ENCODE results near the gene KCNV2.

Gene KCNV2

DNA sequence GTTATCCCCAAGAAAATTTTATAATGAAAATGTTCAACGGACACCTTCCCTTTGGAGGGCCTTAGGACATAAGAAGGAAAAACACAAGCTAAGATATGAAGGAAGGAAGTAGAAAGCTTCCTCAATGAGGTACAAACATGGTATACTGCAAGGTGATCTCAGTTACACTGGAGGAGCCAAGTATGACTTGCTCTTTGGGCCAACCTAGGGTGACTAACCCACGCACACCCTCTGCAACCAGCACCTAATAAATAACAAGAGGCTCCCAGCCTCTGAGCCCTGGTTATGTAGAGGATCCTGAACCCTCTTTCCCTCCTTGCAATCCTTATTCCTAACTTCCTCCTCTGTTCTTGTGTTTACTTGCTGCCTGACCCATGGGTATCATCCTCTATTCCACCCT is 38.3 kb upstream of the KCNV2 start:
- H2AFZ ChIP-seq (ENCODE audit: low read length) = no peak overlapping the region
- H3K9ac ChIP-seq (ENCODE audit: low read length) = no peak overlapping the region
- H3K4me1 ChIP-seq (ENCODE audit: insufficient read depth, low read length, severe bottlenecking) = no peaks in the 10 kb centered on the region
- no peaks in the 10 kb centered on the region for H3K9me3 ChIP-seq (ENCODE audit: low read length)
- H3K79me2 ChIP-seq (ENCODE audit: insufficient read depth, low read length) = no peaks in the 10 kb centered on the region
- no peaks in the 10 kb centered on the region for H4K20me1 ChIP-seq (ENCODE audit: insufficient read depth, low read length)
- H3K36me3 ChIP-seq (ENCODE audit: insufficient read depth, low read length) = no peaks in the 10 kb centered on the region
- H3F3A ChIP-seq (ENCODE audit: insufficient read depth, low read length) = no peaks in the 10 kb centered on the region
- H3K27ac ChIP-seq (ENCODE audit: low read depth, low read length, poor library complexity, severe bottlenecking) = no peak overlapping the region
- H3K4me3 ChIP-seq (ENCODE audit: low read depth, low read length, poor library complexity, severe bottlenecking) = no peak overlapping the region
- H3K4me2 ChIP-seq (ENCODE audit: low read length) = no peak overlapping the region
- no peaks in the 10 kb centered on the region for H3K27me3 ChIP-seq (ENCODE audit: insufficient read depth, low read length)
- H3K9me2 ChIP-seq (ENCODE audit: low read depth, low read length) = no peaks in the 10 kb centered on the region
- TF ChIP-seq, protein P1, sequence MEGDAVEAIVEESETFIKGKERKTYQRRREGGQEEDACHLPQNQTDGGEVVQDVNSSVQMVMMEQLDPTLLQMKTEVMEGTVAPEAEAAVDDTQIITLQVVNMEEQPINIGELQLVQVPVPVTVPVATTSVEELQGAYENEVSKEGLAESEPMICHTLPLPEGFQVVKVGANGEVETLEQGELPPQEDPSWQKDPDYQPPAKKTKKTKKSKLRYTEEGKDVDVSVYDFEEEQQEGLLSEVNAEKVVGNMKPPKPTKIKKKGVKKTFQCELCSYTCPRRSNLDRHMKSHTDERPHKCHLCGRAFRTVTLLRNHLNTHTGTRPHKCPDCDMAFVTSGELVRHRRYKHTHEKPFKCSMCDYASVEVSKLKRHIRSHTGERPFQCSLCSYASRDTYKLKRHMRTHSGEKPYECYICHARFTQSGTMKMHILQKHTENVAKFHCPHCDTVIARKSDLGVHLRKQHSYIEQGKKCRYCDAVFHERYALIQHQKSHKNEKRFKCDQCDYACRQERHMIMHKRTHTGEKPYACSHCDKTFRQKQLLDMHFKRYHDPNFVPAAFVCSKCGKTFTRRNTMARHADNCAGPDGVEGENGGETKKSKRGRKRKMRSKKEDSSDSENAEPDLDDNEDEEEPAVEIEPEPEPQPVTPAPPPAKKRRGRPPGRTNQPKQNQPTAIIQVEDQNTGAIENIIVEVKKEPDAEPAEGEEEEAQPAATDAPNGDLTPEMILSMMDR (IDR thresholded peaks at IDR 0.05; ENCODE audit: low read length) = no peak
- TF ChIP-seq EZH2 (IDR thresholded peaks at IDR 0.05; ENCODE audit: borderline replicate concordance, low read length) = no peak

DNA sequence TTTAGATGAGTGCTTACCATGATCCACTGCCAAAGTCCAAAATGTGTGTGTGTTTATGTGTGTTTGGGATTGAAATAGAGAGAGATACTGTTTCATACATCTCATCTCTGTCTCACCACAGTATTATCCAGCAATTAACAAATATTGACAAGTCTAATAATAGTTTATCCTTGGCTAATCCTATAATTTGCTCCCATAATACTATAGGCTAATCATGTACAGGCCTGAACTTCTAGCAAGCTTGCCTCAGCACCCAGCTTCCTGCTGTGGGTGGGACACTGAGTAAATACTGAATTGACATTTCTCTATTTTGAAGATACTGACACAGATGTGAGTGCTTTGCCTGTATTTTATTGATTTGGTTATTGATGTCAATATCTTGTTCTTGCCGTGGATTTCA is 35.3 kb upstream of the KCNV2 start:
- H4K20me1 ChIP-seq (ENCODE audit: insufficient read depth, low read length) = no peaks in the 10 kb centered on the region
- no peaks in the 10 kb centered on the region for H3K27me3 ChIP-seq (ENCODE audit: insufficient read depth, low read length)
- no peaks in the 10 kb centered on the region for H3F3A ChIP-seq (ENCODE audit: insufficient read depth, low read length)
- no peak overlapping the region for H2AFZ ChIP-seq (ENCODE audit: low read length)
- H3K36me3 ChIP-seq (ENCODE audit: insufficient read depth, low read length) = no peaks in the 10 kb centered on the region
- H3K9me2 ChIP-seq (ENCODE audit: low read depth, low read length) = no peaks in the 10 kb centered on the region
- H3K4me1 ChIP-seq (ENCODE audit: insufficient read depth, low read length, severe bottlenecking) = no peaks in the 10 kb centered on the region
- no peak overlapping the region for H3K4me2 ChIP-seq (ENCODE audit: low read length)
- no peak overlapping the region for H3K9ac ChIP-seq (ENCODE audit: low read length)
- no peak for TF ChIP-seq EZH2 (IDR thresholded peaks at IDR 0.05; ENCODE audit: borderline replicate concordance, low read length)
- TF ChIP-seq, protein P1 (IDR thresholded peaks at IDR 0.05; ENCODE audit: low read length) = no peak
- no peaks in the 10 kb centered on the region for H3K79me2 ChIP-seq (ENCODE audit: insufficient read depth, low read length)
- H3K9me3 ChIP-seq (ENCODE audit: low read length) = no peaks in the 10 kb centered on the region
- no peak overlapping the region for H3K4me3 ChIP-seq (ENCODE audit: low read depth, low read length, poor library complexity, severe bottlenecking)
- H3K27ac ChIP-seq (ENCODE audit: low read depth, low read length, poor library complexity, severe bottlenecking) = no peak overlapping the region

DNA sequence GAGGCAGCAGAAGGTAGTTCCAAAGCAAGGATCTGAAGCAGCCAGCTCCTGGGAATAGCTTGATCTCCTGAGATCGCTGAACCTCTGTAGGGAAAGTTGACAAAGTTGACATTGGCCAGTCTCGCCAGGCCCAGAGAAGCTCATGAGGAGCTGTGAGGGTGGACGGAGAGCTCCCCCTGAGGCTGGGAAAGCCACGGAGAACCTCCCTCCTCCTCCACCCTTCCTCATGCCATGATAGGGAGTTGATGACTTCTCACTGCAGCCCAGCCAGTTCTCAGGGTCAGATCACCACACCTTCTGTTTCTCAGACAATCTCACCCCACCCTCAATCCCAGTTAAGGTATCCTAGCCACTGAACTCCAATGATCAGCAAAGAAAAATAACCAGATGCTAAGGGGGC is 30.4 kb upstream of the KCNV2 start:
- no peaks in the 10 kb centered on the region for H3K4me1 ChIP-seq (ENCODE audit: insufficient read depth, low read length, severe bottlenecking)
- H3K36me3 ChIP-seq (ENCODE audit: insufficient read depth, low read length) = no peaks in the 10 kb centered on the region
- H4K20me1 ChIP-seq (ENCODE audit: insufficient read depth, low read length) = no peaks in the 10 kb centered on the region
- H3K27ac ChIP-seq (ENCODE audit: low read depth, low read length, poor library complexity, severe bottlenecking) = no peak overlapping the region
- H3K9me2 ChIP-seq (ENCODE audit: low read depth, low read length) = no peaks in the 10 kb centered on the region
- H3K27me3 ChIP-seq (ENCODE audit: insufficient read depth, low read length) = no peaks in the 10 kb centered on the region
- no peaks in the 10 kb centered on the region for H3F3A ChIP-seq (ENCODE audit: insufficient read depth, low read length)
- no peaks in the 10 kb centered on the region for H3K9me3 ChIP-seq (ENCODE audit: low read length)
- H3K79me2 ChIP-seq (ENCODE audit: insufficient read depth, low read length) = no peaks in the 10 kb centered on the region
- no peak overlapping the region for H3K4me2 ChIP-seq (ENCODE audit: low read length)
- no peak overlapping the region for H3K4me3 ChIP-seq (ENCODE audit: low read depth, low read length, poor library complexity, severe bottlenecking)
- H3K9ac ChIP-seq (ENCODE audit: low read length) = no peak overlapping the region
- TF ChIP-seq EZH2 (IDR thresholded peaks at IDR 0.05; ENCODE audit: borderline replicate concordance, low read length) = no peak
- TF ChIP-seq, protein P1 (IDR thresholded peaks at IDR 0.05; ENCODE audit: low read length) = no peak
- H2AFZ ChIP-seq (ENCODE audit: low read length) = no peak overlapping the region

All from OCI-LY1 (cell line).